H1 (cell line): ENCODE results near the gene CCDC60. TPM values are rescaled to one million over a fixed set of nuclear protein-coding genes. Genes with fewer than 3 reads are reported as not detected.
A peak's percentile ranks its signal among the peaks of the same experiment; 100 is the strongest.

ENCODE experiments used
- CTCF ChIA-PET: fragments of 300-600 bp; sonication (Branson Sonifier 250); formaldehyde crosslinking; loops from one replicate; lab custom pipeline; 2021; ENCODE audit not compliant: partially characterized antibody; lab: Charles Lee
- POLR2A ChIA-PET: fragments of 300-600 bp; sonication (Branson Sonifier 250); formaldehyde crosslinking; loops from one replicate; lab custom pipeline; 2021; ENCODE audit warnings: inconsistent platforms; ENCODE audit not compliant: partially characterized antibody; lab: Charles Lee
- DNase-seq, 2 experiments: peaks; one replicate each; pipeline versions ENCODE4 v3.0.0 to v3.0.0-alpha.2; 2010 to 2022; ENCODE audit warnings: low spot score in 2 of 2, low read depth in 1 of 2, mixed read lengths in 1 of 2
- FAIRE-seq: peaks from 2 replicates; lab custom pipeline; 2011; peaks lifted over from hg19 to GRCh38; lab: Jason Lieb, UNC
- H2AFZ ChIP-seq: 2 replicates; pipeline ENCODE4 v1.8.1; 2012; ENCODE audit warnings: low read length, inconsistent platforms
- H2AK5ac ChIP-seq: 2 replicates; pipeline ENCODE4 v1.6.1; 2013; ENCODE audit warnings: low read depth, low read length
- H2BK120ac ChIP-seq: replicated peaks from 2 replicates; pipeline ENCODE3; 2013; ENCODE audit warnings: low read depth, low read length, inconsistent platforms
- H2BK12ac ChIP-seq: 2 replicates; pipeline ENCODE4 v1.6.1; 2013; ENCODE audit warnings: low read depth, low read length
- H2BK15ac ChIP-seq: 2 replicates; pipeline ENCODE4 v1.6.1; 2013; ENCODE audit warnings: low read length
- H2BK20ac ChIP-seq: 2 replicates; pipeline ENCODE4 v1.6.1; 2013; ENCODE audit warnings: low read length
- H2BK5ac ChIP-seq: 2 replicates; pipeline ENCODE4 v1.6.1; 2013; ENCODE audit warnings: low read depth, low read length
- H3K14ac ChIP-seq: 2 replicates; pipeline ENCODE4 v1.6.1; 2013; ENCODE audit warnings: inconsistent platforms; ENCODE audit not compliant: insufficient read length
- H3K18ac ChIP-seq: 2 replicates; pipeline ENCODE4 v1.6.1; 2013; ENCODE audit warnings: low read length; ENCODE audit errors: extremely low read depth
- H3K23ac ChIP-seq: 2 replicates; pipeline ENCODE4 v1.6.1; 2013; ENCODE audit warnings: inconsistent platforms; ENCODE audit not compliant: insufficient read length
- H3K23me2 ChIP-seq: 2 replicates; pipeline ENCODE4 v1.6.1; 2013; ENCODE audit warnings: low read depth, low read length
- H3K27ac ChIP-seq: 2 replicates; pipeline ENCODE4 v1.6.1; 2011; ENCODE audit warnings: low read depth, low read length, inconsistent platforms
- H3K27me3 ChIP-seq, 4 experiments: replicated peaks in 1 of 4; 1 replicate in 1 of 4; 2 replicates in 3 of 4; pipeline versions ENCODE4 v1.6.1 to v1.8.1; 2011 to 2013; ENCODE audit warnings: low read length in 3 of 4, mild to moderate bottlenecking in 3 of 4, inconsistent platforms in 2 of 4, mixed read lengths in 2 of 4, moderate library complexity in 1 of 4; ENCODE audit not compliant: control insufficient read depth in 3 of 4, insufficient read depth in 3 of 4; ENCODE audit errors: extremely low read depth in 1 of 4
- H3K36me3 ChIP-seq, 4 experiments: 2 replicates each; pipeline versions ENCODE4 v1.6.1 to v1.8.1; 2011 to 2013; ENCODE audit warnings: mild to moderate bottlenecking in 4 of 4, low read length in 3 of 4, moderate library complexity in 2 of 4, control low read depth in 1 of 4, inconsistent platforms in 1 of 4; ENCODE audit not compliant: insufficient read depth in 4 of 4, control insufficient read depth in 2 of 4
- H3K4ac ChIP-seq: replicated peaks from 2 replicates; pipeline ENCODE3; 2013; ENCODE audit warnings: low read length, low read depth, mixed read lengths, inconsistent platforms; ENCODE audit not compliant: insufficient read length
- H3K4me1 ChIP-seq, 4 experiments: replicated peaks in 1 of 4; 1 replicate in 1 of 4; 2 replicates in 3 of 4; pipeline versions ENCODE4 v1.6.1 to v1.8.1; 2011 to 2013; ENCODE audit warnings: low read length in 3 of 4, inconsistent platforms in 2 of 4, mixed read lengths in 1 of 4; ENCODE audit not compliant: insufficient read depth in 4 of 4, control insufficient read depth in 3 of 4
- H3K4me2 ChIP-seq, 2 experiments: 2 replicates each; pipeline versions ENCODE4 v1.6.1 to v1.8.1; 2011 to 2013; ENCODE audit warnings: low read depth in 2 of 2, low read length in 2 of 2, control low read depth in 1 of 2, inconsistent platforms in 1 of 2, mild to moderate bottlenecking in 1 of 2; ENCODE audit not compliant: insufficient read depth in 1 of 2
- H3K4me3 ChIP-seq, 4 experiments: fragments of 200-600, 300-600 bp in 1 of 4; sonication (generic), shearing (Covaris generic), sonication (Bioruptor Twin) in 1 of 4; 2 replicates each; pipeline versions ENCODE4 v1.5.1 to v1.8.1; 2011 to 2016; ENCODE audit warnings: low read length in 4 of 4, low read depth in 3 of 4, control low read depth in 2 of 4, inconsistent platforms in 2 of 4, mild to moderate bottlenecking in 2 of 4, mixed read lengths in 1 of 4, moderate library complexity in 1 of 4; ENCODE audit not compliant: insufficient read depth in 2 of 4; ENCODE audit errors: extremely low read depth in 1 of 4
- H3K56ac ChIP-seq: replicated peaks from 2 replicates; pipeline ENCODE3; 2013; ENCODE audit warnings: low read depth, mild to moderate bottlenecking, mixed read lengths, low read length, inconsistent platforms; ENCODE audit not compliant: insufficient read length
- H3K79me1 ChIP-seq: 2 replicates; pipeline ENCODE4 v1.6.1; 2013; ENCODE audit warnings: low read depth, low read length, control low read depth
- H3K79me2 ChIP-seq, 2 experiments: 2 replicates each; pipeline versions ENCODE4 v1.6.1 to v1.8.1; 2012 to 2013; ENCODE audit warnings: low read length in 2 of 2, mild to moderate bottlenecking in 2 of 2, inconsistent platforms in 1 of 2; ENCODE audit not compliant: insufficient read depth in 2 of 2, control insufficient read depth in 1 of 2
- H3K9ac ChIP-seq, 4 experiments: replicated peaks in 1 of 4; 1 replicate in 1 of 4; 2 replicates in 3 of 4; pipeline versions ENCODE4 v1.6.1 to v1.8.1; 2011 to 2013; ENCODE audit warnings: low read depth in 3 of 4, low read length in 3 of 4, control low read depth in 2 of 4, mild to moderate bottlenecking in 2 of 4, moderate library complexity in 2 of 4, inconsistent platforms in 1 of 4; ENCODE audit errors: extremely low read depth in 1 of 4
- H3K9me3 ChIP-seq, 2 experiments: 2 replicates each; pipeline versions ENCODE4 v1.6.1 to v1.8.1; 2012 to 2013; ENCODE audit warnings: mild to moderate bottlenecking in 2 of 2, moderate library complexity in 2 of 2, control low read depth in 1 of 2, inconsistent platforms in 1 of 2, low read depth in 1 of 2, low read length in 1 of 2, mixed read lengths in 1 of 2; ENCODE audit not compliant: insufficient read depth in 2 of 2
- H4K20me1 ChIP-seq, 2 experiments: replicated peaks in 1 of 2; 2 replicates each; pipeline versions ENCODE3 to v1.8.1; 2011 to 2013; ENCODE audit warnings: inconsistent platforms in 2 of 2, low read length in 2 of 2, mild to moderate bottlenecking in 1 of 2; ENCODE audit not compliant: insufficient read depth in 2 of 2, control insufficient read depth in 1 of 2
- H4K5ac ChIP-seq: 2 replicates; pipeline ENCODE4 v1.6.1; 2013; ENCODE audit warnings: low read length, low read depth, mixed read lengths, inconsistent platforms; ENCODE audit not compliant: insufficient read length
- H4K8ac ChIP-seq: 2 replicates; pipeline ENCODE4 v1.8.0; 2013; ENCODE audit warnings: mild to moderate bottlenecking, moderate library complexity, low read length, inconsistent platforms; ENCODE audit not compliant: insufficient read depth; ENCODE audit errors: extremely low read depth
- H4K91ac ChIP-seq: replicated peaks from 2 replicates; pipeline ENCODE3; 2013; ENCODE audit warnings: low read length, mixed read lengths, inconsistent platforms; ENCODE audit not compliant: insufficient read length
- CEBPB ChIP-seq: IDR thresholded peaks from 2 replicates; pipeline ENCODE4 v1.6.1; 2012; ENCODE audit warnings: low read depth, low read length
- FOSL1 ChIP-seq: IDR thresholded peaks from 2 replicates; pipeline ENCODE4 v1.6.1; 2011; ENCODE audit warnings: mild to moderate bottlenecking, low read depth, low read length, moderate library complexity; ENCODE audit not compliant: insufficient read depth
- WGBS, 2 experiments: shearing (Covaris generic) in 1 of 2; methylation state at CpG; one replicate each; pipeline versions ENCODE4 v1.1.6 to v1.1.7; 2013 to 2015; ENCODE audit warnings: low lambda C conversion rate in 2 of 2, mixed read lengths in 2 of 2, inconsistent platforms in 1 of 2, low coverage in 1 of 2, missing lambda C conversion rate in 1 of 2; ENCODE audit not compliant: insufficient replicate concordance in 2 of 2, insufficient coverage in 1 of 2, insufficient read length in 1 of 2; ENCODE audit errors: extremely low coverage in 1 of 2, missing lambda C conversion rate in 1 of 2; 5-methylcytosine and 5-hydroxymethylcytosine counted together
- polyA plus RNA-seq, 7 experiments: library from polyadenylated mRNA; depleted of rRNA in 3 of 7; stranded (reverse) in 5 of 7; unstranded in 2 of 7; fragments of >200 nt in 5 of 7; fragments of 200-250 nt in 2 of 7; gene quantifications; 1 replicate in 5 of 7; 2 replicates in 1 of 7; 4 replicates in 1 of 7; pipeline versions ENCODE4 v1.2.1 to v1.2.3, GENCODE V29; 2011 to 2013; ENCODE audit warnings: missing spikeins in 2 of 7, mixed read lengths in 2 of 7
- total RNA-seq: library from RNA; stranded (reverse); fragmentation: NEBNext Ultra II Directional; extraction: Animal tissue kit (Norgen Biotek cat#: 25700); gene quantifications from 2 replicates; pipeline ENCODE4 v1.2.1, GENCODE V29; 2021

The CCDC60 gene
- total and polyA plus RNA-seq, 2 of the 8 experiments (the other 6 are each of a cell fraction or from before 2014, with no cell fraction given) = 0.05 TPM; not detected in 1

DNA sequence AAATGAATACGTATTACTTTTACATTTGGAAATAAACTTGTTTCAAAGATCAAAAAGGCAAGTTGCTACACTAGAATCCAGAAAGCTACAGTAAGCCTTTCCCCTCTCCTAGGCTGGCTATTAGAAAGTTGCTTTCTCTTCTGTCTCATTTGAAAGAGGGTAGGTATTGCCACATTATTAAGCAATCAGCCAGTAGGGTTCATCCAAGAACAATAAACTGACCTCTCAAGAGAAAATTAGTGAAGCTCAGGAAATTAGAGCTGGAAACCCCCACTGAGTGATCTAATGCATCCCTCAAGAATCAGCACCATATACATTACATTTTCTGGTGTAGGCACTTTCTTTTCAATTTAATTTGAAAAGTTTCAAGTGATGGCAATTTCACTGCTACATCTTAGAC is 254.6 kb downstream of the CCDC60 start:
- Histone ChIP-seq H3K4me3 (no peak overlapping the region), H2BK120ac (no peak overlapping the region), H3K79me2 (no peaks in the 10 kb centered on the region), H2BK5ac (no peak overlapping the region), H4K8ac (no peak overlapping the region), H3K27me3 (peaks cover 19 to 27% (median 21%) of the 10 kb centered on the region in 4 experiments), H3K79me1 (no peaks in the 10 kb centered on the region), H3K27ac (no peak overlapping the region), H3K14ac (no peak overlapping the region), H3K56ac (no peak overlapping the region), H3K23ac (no peak overlapping the region), H3K18ac (no peak overlapping the region)
- POLR2A ChIA-PET = no interaction called here
- DNase-seq (no peak), FAIRE-seq (no peak)
- WGBS, 2 experiments = 78% methylated on average over 1 of the region's 1 CpG; no CpG with 5 or more reads in 1 of the 2 experiments
- TF ChIP-seq CEBPB = peak; percentile 85
- TF ChIP-seq FOSL1 = no peak
- TF ChIP-seq, all 59 proteins: peak for 1
- H2BK15ac ChIP-seq = no peak overlapping the region
- H3K23me2 ChIP-seq = peaks cover 8% of the 10 kb centered on the region; the same call in 1 of the 2 replicates
- no peaks in the 10 kb centered on the region for H3K36me3 ChIP-seq
- no peak overlapping the region for H4K91ac ChIP-seq
- H3K4ac ChIP-seq = no peak overlapping the region
- no peak overlapping the region for H2BK20ac ChIP-seq
- no peaks in the 10 kb centered on the region for H4K20me1 ChIP-seq
- no peak overlapping the region for H2BK12ac ChIP-seq
- no peak overlapping the region for H2AK5ac ChIP-seq
- peaks cover 0 to 4% (median 0%) of the 10 kb centered on the region in 4 experiments; a peak in 3 of 7 replicates for H3K4me1 ChIP-seq
- no peak overlapping the region for H2AFZ ChIP-seq
- H3K9me3 ChIP-seq = no peaks in the 10 kb centered on the region
- no peak overlapping the region for H4K5ac ChIP-seq
- H3K9ac ChIP-seq = no peak overlapping the region
- CTCF ChIA-PET = interaction anchor here (1.1 to 2.6 kb wide), 2 partner anchors 44 to 53 kb away, joined by 3 to 6 read pairs; no protein-coding TSS in a partner anchor
- H3K4me2 ChIP-seq = no peak overlapping the region
